Muscle layer of duodenum (tissue), 2 donors: ENCODE data around the gene TMEM106C.

Experiments used
- H3K27ac ChIP-seq: one replicate; pipeline ENCODE4 v1.7.0; 2013; ENCODE audit warnings: mild to moderate bottlenecking, low read length
- H3K27me3 ChIP-seq: one replicate; pipeline ENCODE4 v1.7.0; 2013; ENCODE audit warnings: low read depth, mild to moderate bottlenecking, control low read depth, low read length
- H3K36me3 ChIP-seq, 2 donors: one replicate each; pipeline ENCODE4 v1.7.0; 2013; ENCODE audit warnings: low read length in 2 of 2, control low read depth in 1 of 2, mild to moderate bottlenecking in 1 of 2; ENCODE audit not compliant: insufficient read depth in 2 of 2, control insufficient read depth in 1 of 2
- H3K4me1 ChIP-seq, 2 donors: one replicate each; pipeline ENCODE4 v1.7.0; 2013; ENCODE audit warnings: low read length in 2 of 2, mild to moderate bottlenecking in 2 of 2, control low read depth in 1 of 2, moderate library complexity in 1 of 2; ENCODE audit not compliant: insufficient read depth in 2 of 2, control insufficient read depth in 1 of 2
- H3K4me3 ChIP-seq, 2 donors: one replicate each; pipeline ENCODE4 v1.7.0; 2013; ENCODE audit warnings: low read length in 2 of 2, low read depth in 1 of 2, mild to moderate bottlenecking in 1 of 2
- H3K9me3 ChIP-seq, 2 donors: one replicate each; pipeline ENCODE4 v1.7.0; 2013; ENCODE audit warnings: low read length in 2 of 2, control low read depth in 1 of 2, mild to moderate bottlenecking in 1 of 2; ENCODE audit not compliant: control insufficient read depth in 1 of 2
- donor health status: healthy.

TMEM106C gene, protein sequence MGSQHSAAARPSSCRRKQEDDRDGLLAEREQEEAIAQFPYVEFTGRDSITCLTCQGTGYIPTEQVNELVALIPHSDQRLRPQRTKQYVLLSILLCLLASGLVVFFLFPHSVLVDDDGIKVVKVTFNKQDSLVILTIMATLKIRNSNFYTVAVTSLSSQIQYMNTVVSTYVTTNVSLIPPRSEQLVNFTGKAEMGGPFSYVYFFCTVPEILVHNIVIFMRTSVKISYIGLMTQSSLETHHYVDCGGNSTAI

DNA sequence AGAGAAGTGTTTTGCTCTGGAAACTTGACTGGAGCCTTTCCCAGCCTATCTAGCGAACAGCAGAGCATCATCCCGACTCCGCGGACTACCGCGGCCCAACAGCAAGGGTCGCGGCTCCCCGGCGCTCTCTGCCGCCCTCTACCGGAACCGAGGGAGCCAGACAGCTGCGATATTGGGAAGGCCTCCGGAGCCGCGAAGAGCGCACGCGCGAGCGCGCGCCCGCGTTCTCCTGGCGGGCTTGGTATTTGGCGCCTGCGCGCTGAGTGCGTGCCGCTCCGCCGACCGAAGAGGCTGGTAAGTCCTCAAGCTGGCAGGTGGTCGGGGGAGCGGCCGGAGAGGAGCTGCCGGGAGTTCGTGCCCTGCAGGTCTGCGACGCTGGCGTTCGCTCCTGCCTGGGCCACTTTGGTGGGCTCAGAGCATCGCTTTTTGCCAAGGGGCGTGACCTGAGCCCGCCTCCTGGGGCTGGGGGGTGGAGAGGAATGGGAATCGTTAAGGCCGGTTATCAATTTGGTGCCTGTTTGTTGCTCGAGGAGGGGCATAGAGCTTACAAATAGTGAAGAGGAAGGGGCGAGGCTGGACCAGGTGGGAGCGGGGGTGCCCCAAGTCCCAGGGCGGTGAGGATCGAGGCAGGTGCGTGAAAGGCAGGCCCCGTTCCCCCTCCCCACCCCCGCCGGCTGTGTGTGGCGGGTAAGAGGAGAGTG lies at the start of gene TMEM106C:
TMEM106C (plus strand) TSS at position 257 of the 701 bp plus-strand sequence. CDS start 641 bp downstream, outside the sequence.
- Histone ChIP-seq H3K36me3 (peaks cover 8 to 11% of the 10 kb centered on the region in 2 donors), H3K27me3 (no peaks in the 10 kb centered on the region), H3K4me3 (peak within 1 kb of the TSS; percentile 86 to 96), H3K9me3 (no peaks in the 10 kb centered on the region), H3K4me1 (peaks cover 0 to 16% of the 10 kb centered on the region in 2 donors), H3K27ac (no peak within 1 kb of the TSS)

DNA sequence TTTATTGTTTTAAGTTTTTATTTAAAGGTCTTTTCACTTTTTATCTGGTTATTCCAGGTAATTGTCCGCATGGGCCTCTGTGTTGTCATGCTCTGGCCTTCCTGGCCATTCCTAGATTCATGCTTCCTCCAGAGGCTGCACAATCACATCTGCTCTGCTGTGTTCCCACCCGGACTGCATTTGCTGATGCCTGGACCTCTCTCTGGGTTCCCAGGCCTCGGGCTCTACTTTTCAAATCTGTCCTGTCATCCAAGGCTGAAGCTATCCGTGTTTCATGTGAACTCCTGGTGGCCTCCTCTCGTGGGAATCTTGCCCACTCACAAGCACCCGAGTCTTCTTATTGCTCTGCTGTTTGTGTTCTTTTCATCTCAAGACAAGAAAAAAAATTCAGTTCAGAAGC lies 42.5 kb upstream of the TMEM106C start:
- Histone ChIP-seq H3K9me3 (no peaks in the 10 kb centered on the region), H3K36me3 (no peaks in the 10 kb centered on the region), H3K4me1 (no peaks in the 10 kb centered on the region), H3K27me3 (no peaks in the 10 kb centered on the region), H3K4me3 (no peak overlapping the region), H3K27ac (no peak overlapping the region)

DNA sequence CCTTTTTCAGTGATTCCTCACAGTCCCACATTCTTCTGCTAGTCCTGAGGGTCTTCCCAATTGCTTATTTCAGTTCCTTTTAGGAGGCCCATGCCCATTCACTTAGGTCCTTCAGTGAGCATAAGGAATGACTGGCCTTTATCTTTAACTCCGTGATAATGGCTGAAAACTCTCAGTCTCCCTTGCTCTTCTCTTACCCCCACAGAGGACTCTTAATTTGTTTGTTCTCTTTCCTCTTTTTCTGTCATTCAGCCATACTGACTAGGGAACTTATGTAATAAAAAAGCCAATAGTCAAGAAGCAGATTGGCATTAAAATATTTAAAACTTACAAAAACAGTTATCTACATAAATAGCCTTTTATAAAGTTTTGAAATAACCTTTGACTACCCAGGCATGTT lies 41.5 kb upstream of the TMEM106C start:
- no peaks in the 10 kb centered on the region for H3K36me3 ChIP-seq
- no peaks in the 10 kb centered on the region for H3K27me3 ChIP-seq
- H3K27ac ChIP-seq = no peak overlapping the region
- no peak overlapping the region for H3K4me3 ChIP-seq
- no peaks in the 10 kb centered on the region for H3K9me3 ChIP-seq
- no peaks in the 10 kb centered on the region for H3K4me1 ChIP-seq

DNA sequence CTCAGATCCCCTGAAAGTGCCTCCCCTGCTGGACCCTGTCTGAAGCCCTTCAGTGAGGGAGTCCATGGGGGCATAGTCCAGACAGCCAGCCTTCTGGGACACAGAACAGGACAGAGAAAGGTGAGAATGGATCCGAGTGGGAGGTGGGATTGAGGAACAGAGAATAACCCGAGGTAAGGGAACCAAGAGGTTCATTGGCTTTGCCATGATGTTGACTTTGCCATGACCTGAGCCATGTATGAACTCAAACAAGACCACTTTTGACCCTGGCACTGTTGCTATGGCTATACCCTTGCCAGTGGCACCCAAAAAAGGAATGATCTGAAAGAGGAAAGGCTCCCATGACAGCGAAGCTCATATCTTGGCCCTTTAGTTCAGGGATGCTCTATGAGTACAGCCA lies 36.0 kb upstream of the TMEM106C start:
- Histone ChIP-seq H3K4me1 (no peaks in the 10 kb centered on the region), H3K27ac (no peak overlapping the region), H3K27me3 (no peaks in the 10 kb centered on the region), H3K4me3 (no peak overlapping the region), H3K9me3 (no peaks in the 10 kb centered on the region), H3K36me3 (no peaks in the 10 kb centered on the region)

DNA sequence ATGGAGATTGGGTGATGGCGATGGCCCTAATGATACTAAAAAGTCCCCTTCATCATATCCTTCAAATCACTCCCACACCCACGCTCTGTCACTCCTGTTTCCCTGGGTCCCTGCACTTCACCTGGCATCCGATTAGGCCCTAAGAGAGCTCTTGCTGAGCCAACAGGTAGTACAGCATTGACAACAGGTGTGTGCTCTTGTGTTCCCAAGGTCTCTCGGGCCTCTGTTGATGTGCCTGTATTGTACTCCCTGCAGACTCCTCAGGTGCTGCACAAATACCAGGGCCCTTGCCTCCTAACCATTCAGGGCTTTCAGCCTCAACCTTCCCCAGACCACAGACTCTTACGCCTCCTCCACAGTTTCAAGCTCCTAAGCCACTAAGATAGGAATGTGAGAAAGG lies 32.8 kb upstream of the TMEM106C start:
- no peaks in the 10 kb centered on the region for H3K9me3 ChIP-seq
- H3K27me3 ChIP-seq = no peaks in the 10 kb centered on the region
- no peaks in the 10 kb centered on the region for H3K36me3 ChIP-seq
- H3K4me1 ChIP-seq = peaks cover 0 to 7% of the 10 kb centered on the region in 2 donors
- no peak overlapping the region for H3K27ac ChIP-seq
- H3K4me3 ChIP-seq = no peak overlapping the region

DNA sequence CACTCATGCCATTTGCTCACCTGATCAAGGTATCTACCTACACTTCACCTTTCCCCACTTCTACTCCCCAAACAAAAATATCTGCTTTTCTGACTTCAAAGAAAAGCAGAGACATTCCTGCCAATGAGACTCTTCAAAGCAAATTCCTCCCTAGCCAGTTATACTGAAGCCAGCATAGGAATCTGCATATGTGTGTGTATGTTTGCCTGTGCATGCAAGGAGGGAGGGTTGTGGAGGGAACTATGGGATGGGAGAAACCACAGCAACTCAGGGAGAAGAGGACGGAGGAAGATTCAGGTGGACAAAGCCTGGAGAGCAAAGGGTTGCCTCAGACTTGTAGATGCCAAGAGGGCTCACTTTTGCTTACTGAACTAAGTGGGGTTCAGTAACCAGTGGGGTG lies 32.2 kb upstream of the TMEM106C start:
- Histone ChIP-seq H3K4me1 (peaks cover 0 to 7% of the 10 kb centered on the region in 2 donors), H3K4me3 (no peak overlapping the region), H3K27ac (no peak overlapping the region), H3K36me3 (no peaks in the 10 kb centered on the region), H3K27me3 (no peaks in the 10 kb centered on the region), H3K9me3 (no peaks in the 10 kb centered on the region)

DNA sequence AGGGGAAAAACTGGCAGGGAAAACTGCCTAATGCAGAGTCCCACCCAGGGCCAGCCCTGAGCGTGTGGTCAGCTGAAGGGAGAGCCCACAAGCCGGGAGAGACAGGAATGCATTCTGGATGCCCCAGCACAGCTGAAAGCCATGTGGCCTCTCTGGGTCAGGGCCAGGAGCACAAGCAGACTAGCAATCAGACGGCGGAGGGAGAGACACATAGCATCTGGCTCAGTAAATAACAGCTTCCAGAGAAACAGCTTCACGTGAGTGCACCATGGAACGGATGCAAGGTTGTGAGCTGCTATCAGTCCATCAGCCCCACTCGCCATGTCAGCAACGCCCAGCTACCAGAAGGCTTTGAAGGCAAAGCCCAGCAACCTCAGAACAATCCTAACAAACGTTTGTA lies 28.2 kb upstream of the TMEM106C start:
- Histone ChIP-seq H3K27me3 (no peaks in the 10 kb centered on the region), H3K4me3 (no peak overlapping the region), H3K27ac (no peak overlapping the region), H3K9me3 (no peaks in the 10 kb centered on the region), H3K4me1 (peaks cover 0 to 7% of the 10 kb centered on the region in 2 donors), H3K36me3 (no peaks in the 10 kb centered on the region)

DNA sequence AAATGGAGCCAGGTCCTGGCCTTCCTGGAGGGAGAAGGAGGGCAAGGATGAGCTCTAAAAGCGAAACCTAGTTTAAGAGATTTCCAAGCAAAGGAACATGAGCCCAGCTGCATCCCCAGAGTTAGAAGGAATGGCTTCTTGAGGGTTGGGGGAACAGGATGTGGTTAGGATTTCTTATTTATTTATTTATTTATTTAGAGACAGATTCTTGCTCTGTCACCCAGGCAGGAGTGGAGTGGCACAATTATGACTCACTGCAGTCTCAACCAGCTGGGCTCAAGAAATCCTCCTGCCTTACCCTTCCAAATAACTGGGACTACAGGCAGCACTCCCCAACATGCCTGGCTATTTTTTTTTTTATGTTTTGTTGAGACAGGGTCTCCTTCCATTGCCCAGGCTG lies 25.3 kb upstream of the TMEM106C start:
- Histone ChIP-seq H3K4me1 (peaks cover 0 to 10% of the 10 kb centered on the region in 2 donors), H3K36me3 (no peaks in the 10 kb centered on the region), H3K27me3 (no peaks in the 10 kb centered on the region), H3K9me3 (no peaks in the 10 kb centered on the region), H3K4me3 (no peak overlapping the region), H3K27ac (no peak overlapping the region)

DNA sequence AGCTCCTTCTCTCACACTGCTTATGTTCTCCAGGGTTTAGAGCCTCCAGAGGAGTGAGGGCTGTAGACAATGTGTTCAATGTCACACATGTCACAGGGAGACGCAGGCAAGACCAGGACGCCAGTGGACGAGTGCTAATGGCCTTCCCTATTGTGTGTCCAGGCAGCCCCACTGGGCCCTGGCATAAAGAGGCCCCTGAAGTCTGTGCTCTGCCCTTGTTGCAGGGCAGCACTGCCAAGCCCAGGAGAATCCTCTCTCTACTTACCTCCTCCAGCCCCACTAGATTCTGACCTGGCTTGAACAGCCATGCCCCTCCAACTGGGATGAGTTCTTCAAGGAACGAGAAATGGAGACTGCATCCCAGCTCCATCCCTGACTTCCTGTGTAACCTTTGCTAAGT lies 24.8 kb upstream of the TMEM106C start:
- H3K4me1 ChIP-seq = peaks cover 0 to 10% of the 10 kb centered on the region in 2 donors
- no peaks in the 10 kb centered on the region for H3K9me3 ChIP-seq
- no peaks in the 10 kb centered on the region for H3K36me3 ChIP-seq
- no peak overlapping the region for H3K4me3 ChIP-seq
- peak overlapping the region; percentile 24 for H3K27ac ChIP-seq
- H3K27me3 ChIP-seq = no peaks in the 10 kb centered on the region

DNA sequence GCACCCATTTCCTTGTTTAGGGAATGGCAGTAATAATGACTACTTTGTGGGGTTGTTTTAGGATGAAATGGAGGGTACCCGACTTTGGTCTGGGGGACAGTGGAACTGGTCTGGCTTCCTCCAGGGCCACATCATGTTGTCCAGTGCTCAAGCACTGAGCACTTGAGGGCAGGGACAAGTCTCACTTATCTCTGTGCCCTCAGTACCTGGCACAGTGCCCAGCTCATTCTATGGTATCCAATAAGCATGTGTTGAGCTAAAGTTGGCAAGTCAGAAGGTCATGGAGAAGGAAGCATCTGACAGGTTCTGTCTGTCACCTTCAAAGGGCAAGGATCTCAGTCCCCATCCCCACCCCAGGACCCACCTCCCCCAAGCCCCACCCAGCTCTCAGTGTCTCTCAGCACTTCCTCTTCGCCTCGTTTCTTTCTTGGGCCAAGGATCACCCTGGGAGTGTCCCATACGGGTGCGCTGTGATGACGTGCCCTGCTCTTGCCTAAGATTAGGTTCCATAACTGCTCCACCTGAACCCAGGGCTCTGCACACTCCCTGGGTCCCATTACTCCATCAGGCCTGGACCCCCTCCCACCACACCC lies 24.3 kb upstream of the TMEM106C start:
- no peaks in the 10 kb centered on the region for H3K9me3 ChIP-seq
- H3K27me3 ChIP-seq = no peaks in the 10 kb centered on the region
- no peak overlapping the region for H3K4me3 ChIP-seq
- H3K4me1 ChIP-seq = peaks cover 0 to 10% of the 10 kb centered on the region in 2 donors
- no peaks in the 10 kb centered on the region for H3K36me3 ChIP-seq
- H3K27ac ChIP-seq = peak overlapping the region; percentile 73

DNA sequence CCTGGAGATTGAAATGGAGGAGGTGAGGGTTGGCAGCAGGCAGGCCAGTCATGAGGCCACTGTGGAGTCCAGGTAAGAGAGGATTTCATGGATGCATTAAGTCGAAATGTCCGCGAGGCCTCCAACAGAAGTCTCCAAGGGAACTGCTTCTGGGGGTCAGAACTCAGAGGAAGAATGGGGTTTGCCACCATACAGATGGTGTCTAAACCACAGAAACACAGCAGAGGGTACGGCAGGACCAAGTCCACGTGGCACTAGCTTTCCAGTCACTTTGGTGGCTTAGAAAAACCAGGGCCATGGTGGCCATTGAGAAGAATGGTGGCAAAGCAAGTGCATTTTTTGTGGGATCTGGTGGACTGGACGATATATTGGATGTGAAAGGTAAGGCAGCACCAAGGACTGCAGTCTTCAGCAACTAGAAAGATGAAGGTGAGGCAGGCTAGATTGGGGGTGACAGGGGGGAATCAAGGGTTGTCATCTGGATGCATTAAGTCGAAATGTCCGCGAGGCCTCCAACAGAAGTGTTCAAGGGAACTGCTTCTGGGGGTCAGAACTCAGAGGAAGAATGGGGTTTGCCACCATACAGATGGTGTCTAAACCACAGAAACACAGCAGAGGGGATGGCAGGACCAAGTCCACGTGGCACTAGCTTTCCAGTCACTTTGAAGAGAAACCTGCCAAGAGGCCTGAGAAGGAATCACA lies 22.5 kb upstream of the TMEM106C start:
- H3K4me3 ChIP-seq = no peak overlapping the region
- H3K9me3 ChIP-seq = no peaks in the 10 kb centered on the region
- peaks cover 0 to 3% of the 10 kb centered on the region in 2 donors for H3K4me1 ChIP-seq
- no peaks in the 10 kb centered on the region for H3K27me3 ChIP-seq
- H3K36me3 ChIP-seq = no peaks in the 10 kb centered on the region
- H3K27ac ChIP-seq = no peak overlapping the region
